Pancreas (tissue), 10 donors: ENCODE results near the gene C2CD2L. TPM values are rescaled to one million over a fixed set of nuclear protein-coding genes. Genes with fewer than 3 reads are reported as not detected.

Experiments used
- ATAC-seq, 4 donors: fragments of 200-7000 bp; cut with Tn5 transposase; one replicate each; pipeline versions ENCODE4 v1.8.0 to v1.9.1; 2020; ENCODE audit warnings: mild to moderate bottlenecking in 4 of 4, moderate library complexity in 4 of 4
- DNase-seq, 6 donors: peaks; one replicate each; pipeline ENCODE4 v3.0.0-alpha.2; 2020
- FAIRE-seq: peaks from 2 replicates; lab custom pipeline; 2012; peaks lifted over from hg19 to GRCh38; lab: Jason Lieb, UNC
- H3K27ac ChIP-seq, 4 donors: fragments of 200-600 bp; sonication (generic); 1 replicate in 3 of 4; 2 replicates in 1 of 4; pipeline versions ENCODE4 v1.5.0 to v1.8.0; 2020
- H3K27me3 ChIP-seq, 4 donors: fragments of 200-600 bp; one replicate each; pipeline ENCODE4 v1.8.0; 2021
- H3K36me3 ChIP-seq, 3 donors: fragments of 200-600 bp; sonication (generic) in 1 of 3; one replicate each; pipeline versions ENCODE4 v1.5.0 to v1.8.0; 2020 to 2021
- H3K4me1 ChIP-seq, 3 donors: fragments of 200-600 bp; one replicate each; pipeline ENCODE4 v1.8.0; 2021
- H3K4me3 ChIP-seq, 4 donors: fragments of 200-600 bp; sonication (generic) in 2 of 4; one replicate each; pipeline versions ENCODE4 v1.5.0 to v1.8.0; 2020 to 2021
- H3K9me3 ChIP-seq, 4 donors: fragments of 200-600 bp; one replicate each; pipeline ENCODE4 v1.8.0; 2021
- WGBS, 2 donors: extraction: QIAGEN DNeasy Blood & Tissue Kit; methylation state at CpG; one replicate each; pipeline ENCODE4 v1.1.7; 2013; 5-methylcytosine and 5-hydroxymethylcytosine counted together
- intact Hi-C, 3 donors: fragments of 100-400 bp; cut with DNase I; formaldehyde crosslinking; loops; one replicate each; pipeline versions ENCODE4 v1.11.1 to v1.14.2; 2022
- polyA plus RNA-seq, 2 donors: library from polyadenylated mRNA; stranded (reverse); fragments of 200-250 nt; gene quantifications; one replicate each; pipeline ENCODE4 v1.2.3, GENCODE V29; 2013
- total RNA-seq, 6 donors: library from RNA; stranded (reverse); fragmentation: NEBNext Ultra II Directional in 4 of 6; extraction: Animal tissue kit (Norgen Biotek cat#: 25700) in 4 of 6; gene quantifications; one replicate each; pipeline versions ENCODE4 v1.2.1 to v1.2.4, GENCODE V29; 2021 to 2023
- TF ChIP-seq, protein P1 (sequence below), 4 donors: fragments of 200-600 bp; sonication (generic) in 3 of 4; IDR thresholded peaks; one replicate each; pipeline versions ENCODE4 v1.5.0 to v1.8.0; 2021; ENCODE audit warnings: antibody characterized with exemption in 4 of 4
- donor health status: healthy with polysubstance abuse.
- donor health status: DM: no; HTN: no; CAD: no; lungs with moderate emphysema.
- donor health status: DM: no; HTN: no; CAD: no.
- donor health status: control.
- donor health status: control.
- donor health status: Bipolar disorder and iron deficiency.
- donor health status: DM: yes; HTN: yes; CAD: no.
- donor health status: DM: no; HTN: no; CAD: no.
- donor health status: DM: no; HTN: no; CAD: no.
- donor health status: DM: yes; HTN: yes; CAD: no.

Gene C2CD2L
- total and polyA plus RNA-seq, 8 donors, result 4.9 to 12.3 (median 7.3) TPM

DNA sequence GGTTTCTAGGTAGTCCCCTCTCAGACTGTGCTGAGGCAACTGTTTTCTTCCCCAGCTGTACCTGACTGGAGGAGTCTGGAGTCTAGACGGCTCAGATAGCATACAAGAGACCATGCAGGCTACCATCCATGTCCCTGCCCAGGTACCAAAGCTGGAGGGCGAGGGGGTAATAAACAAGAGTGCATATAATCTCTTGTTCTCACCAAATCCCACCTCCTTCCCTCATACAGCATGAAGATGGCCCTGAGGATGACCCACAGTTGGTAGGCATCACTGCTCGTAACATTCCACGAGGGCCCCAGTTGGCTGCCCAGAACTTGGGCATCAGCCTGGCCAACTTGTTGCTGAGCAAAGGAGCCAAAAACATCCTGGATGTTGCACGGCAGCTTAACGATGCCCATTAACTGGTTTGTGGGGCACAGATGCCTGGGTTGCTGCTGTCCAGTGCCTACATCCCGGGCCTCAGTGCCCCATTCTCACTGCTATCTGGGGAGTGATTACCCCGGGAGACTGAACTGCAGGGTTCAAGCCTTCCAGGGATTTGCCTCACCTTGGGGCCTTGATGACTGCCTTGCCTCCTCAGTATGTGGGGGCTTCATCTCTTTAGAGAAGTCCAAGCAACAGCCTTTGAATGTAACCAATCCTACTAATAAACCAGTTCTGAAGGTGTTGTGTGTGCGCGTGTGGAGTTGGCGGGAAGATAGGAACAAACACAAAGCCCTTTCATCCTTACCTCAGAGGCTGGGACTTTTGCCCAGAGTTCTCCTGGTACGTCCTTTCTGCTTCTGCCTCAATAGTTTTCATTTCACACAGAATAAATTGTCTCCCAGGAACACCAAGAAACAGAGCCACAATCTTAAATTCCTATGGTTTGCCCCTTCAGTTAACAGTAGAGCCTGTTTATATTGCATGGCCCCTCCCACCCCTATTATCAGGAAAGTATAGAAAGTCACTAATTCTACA is 14.0 kb upstream of the C2CD2L start:
- Histone ChIP-seq H3K4me3 (peak overlapping the region in 3 of 4 donors; percentile 60 to 85 (median 77)), H3K4me1 (peaks cover 9 to 16% (median 11%) of the 10 kb centered on the region in 3 donors), H3K27ac (peak overlapping the region in 3 of 4 donors; percentile 85 to 93 (median 93)), H3K9me3 (no peaks in the 10 kb centered on the region), H3K27me3 (no peaks in the 10 kb centered on the region), H3K36me3 (peaks cover 0 to 18% (median 0%) of the 10 kb centered on the region in 3 donors)
- DNase-seq (no peak), FAIRE-seq (no peak), ATAC-seq (no peak)
- 34 to 38% methylated on average over 12 of the region's 12 CpGs for WGBS, 2 donors
- TF ChIP-seq, protein P1, sequence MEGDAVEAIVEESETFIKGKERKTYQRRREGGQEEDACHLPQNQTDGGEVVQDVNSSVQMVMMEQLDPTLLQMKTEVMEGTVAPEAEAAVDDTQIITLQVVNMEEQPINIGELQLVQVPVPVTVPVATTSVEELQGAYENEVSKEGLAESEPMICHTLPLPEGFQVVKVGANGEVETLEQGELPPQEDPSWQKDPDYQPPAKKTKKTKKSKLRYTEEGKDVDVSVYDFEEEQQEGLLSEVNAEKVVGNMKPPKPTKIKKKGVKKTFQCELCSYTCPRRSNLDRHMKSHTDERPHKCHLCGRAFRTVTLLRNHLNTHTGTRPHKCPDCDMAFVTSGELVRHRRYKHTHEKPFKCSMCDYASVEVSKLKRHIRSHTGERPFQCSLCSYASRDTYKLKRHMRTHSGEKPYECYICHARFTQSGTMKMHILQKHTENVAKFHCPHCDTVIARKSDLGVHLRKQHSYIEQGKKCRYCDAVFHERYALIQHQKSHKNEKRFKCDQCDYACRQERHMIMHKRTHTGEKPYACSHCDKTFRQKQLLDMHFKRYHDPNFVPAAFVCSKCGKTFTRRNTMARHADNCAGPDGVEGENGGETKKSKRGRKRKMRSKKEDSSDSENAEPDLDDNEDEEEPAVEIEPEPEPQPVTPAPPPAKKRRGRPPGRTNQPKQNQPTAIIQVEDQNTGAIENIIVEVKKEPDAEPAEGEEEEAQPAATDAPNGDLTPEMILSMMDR (IDR thresholded peaks at IDR 0.05), result no peak
- intact Hi-C loops, result no loop called here

DNA sequence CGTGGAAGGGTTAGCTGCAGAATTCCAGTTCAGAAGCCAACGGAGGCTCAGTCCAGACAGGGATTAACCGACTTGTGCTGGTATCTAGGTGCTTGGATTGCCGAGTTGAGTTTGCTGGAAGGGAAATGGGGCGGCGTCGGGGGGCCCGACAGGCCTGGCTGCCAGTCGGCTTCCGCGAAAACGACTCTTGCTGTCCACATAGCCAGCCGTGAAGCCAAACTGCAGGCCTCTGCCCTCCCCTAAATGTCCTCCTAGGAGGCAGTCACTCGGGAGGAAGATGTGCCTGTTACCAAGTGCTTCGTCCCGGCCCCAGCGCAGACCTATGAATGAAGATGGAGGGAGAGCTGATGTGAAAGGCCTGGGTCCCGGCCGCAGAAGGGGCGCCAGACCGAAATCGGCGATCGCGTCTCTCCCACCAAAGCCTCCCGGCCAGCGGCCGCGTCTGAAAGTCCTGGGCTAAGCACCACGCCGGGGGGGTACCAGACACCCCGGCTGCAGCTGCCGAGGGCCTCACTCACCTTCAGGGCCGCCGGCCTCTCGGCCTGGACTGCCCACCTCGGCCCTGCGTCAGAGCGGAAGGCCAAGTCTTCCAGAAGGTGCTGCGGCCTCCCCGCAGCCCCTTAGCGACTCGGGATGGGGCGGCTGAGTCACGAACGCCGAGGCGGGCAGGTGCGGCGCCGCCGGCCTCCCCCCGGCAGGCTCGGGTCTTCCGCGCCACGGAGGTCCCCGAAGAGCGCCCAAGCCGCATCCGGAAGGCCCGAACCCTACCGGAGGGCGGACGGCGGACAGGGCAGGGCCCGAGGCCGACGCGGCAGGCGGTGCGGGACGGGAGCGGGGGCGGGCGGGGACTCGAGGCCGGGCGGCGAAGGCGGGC is 13.0 kb upstream of the C2CD2L start:
- peak overlapping the region; percentile 60 to 85 (median 78) for H3K4me3 ChIP-seq
- intact Hi-C loops, result no loop called here
- H3K27ac ChIP-seq, result peak overlapping the region; percentile 85 to 93 (median 90)
- H3K4me1 ChIP-seq, result peaks cover 9 to 16% (median 11%) of the 10 kb centered on the region in 3 donors
- H3K27me3 ChIP-seq, result no peaks in the 10 kb centered on the region
- H3K9me3 ChIP-seq, result no peaks in the 10 kb centered on the region
- TF ChIP-seq, protein P1 (IDR thresholded peaks at IDR 0.05), result no peak
- WGBS, 2 donors, result 0% methylated on average over 65 to 81 of the region's 81 CpGs
- peak in 4 of 6 donors; percentile 52 to 85 (median 72) for DNase-seq
- no peak for FAIRE-seq
- peaks cover 0 to 18% (median 0%) of the 10 kb centered on the region in 3 donors for H3K36me3 ChIP-seq
- ATAC-seq, result peak; percentile 14 to 38 (median 24)

DNA sequence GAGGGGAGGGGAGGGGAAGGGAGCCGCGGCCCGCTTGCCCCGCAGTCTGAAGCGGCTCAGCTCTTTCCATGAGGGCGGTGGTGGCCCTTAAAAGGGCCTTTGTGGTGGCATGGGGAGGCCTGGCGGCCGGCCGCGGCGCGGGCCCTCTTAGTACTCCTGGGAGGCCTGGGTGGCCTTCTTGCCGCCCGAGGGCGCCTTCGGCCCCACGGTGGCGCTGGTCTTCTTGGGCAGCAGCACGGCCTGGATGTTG is 12.4 kb upstream of the C2CD2L start:
- peak overlapping the region; percentile 85 to 93 (median 90) for H3K27ac ChIP-seq
- H3K9me3 ChIP-seq, result no peaks in the 10 kb centered on the region
- 0% methylated on average over 19 of the region's 19 CpGs for WGBS, 2 donors
- H3K4me1 ChIP-seq, result peaks cover 9 to 16% (median 11%) of the 10 kb centered on the region in 3 donors
- ATAC-seq (peak; percentile 84 to 89 (median 85)), DNase-seq (peak; percentile 84 to 95 (median 88)), FAIRE-seq (no peak)
- intact Hi-C loops, result no loop called here
- peak overlapping the region; percentile 60 to 85 (median 78) for H3K4me3 ChIP-seq
- TF ChIP-seq, protein P1 (IDR thresholded peaks at IDR 0.05), result peak; percentile 41 to 71 (median 65)
- no peaks in the 10 kb centered on the region for H3K27me3 ChIP-seq
- peaks cover 0 to 18% (median 0%) of the 10 kb centered on the region in 3 donors for H3K36me3 ChIP-seq

DNA sequence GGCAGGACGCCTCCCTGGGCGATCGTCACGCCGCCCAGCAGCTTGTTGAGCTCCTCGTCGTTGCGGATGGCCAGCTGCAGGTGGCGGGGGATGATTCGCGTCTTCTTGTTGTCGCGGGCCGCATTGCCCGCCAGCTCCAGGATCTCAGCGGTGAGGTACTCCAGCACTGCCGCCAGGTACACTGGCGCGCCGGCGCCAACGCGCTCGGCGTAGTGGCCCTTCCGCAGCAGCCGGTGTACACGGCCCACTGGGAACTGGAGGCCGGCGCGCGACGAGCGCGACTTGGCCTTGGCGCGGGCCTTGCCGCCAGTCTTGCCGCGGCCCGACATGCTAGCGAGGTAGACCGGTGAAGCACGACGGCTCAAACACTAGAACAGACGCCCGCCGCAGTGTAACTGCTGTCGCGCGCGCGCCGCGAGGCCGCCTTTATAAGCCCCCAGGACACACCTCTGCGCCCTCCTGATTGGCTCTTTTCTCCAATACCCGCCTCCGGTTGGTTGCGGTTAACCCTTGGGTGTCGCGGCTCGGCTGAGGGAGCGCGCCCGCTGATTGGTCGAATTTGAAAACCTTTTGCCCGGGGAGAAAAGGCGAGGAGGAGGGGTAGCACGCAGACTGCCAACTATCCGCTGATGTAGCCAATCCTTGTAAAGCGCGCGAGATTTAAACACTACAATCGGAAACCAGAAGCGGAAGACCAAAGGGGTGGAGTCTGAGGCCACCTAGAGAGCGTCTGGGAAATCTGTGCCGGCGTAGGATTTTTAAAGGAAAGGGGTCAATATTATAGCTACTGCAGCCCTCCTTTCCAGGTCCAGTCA is 11.9 kb upstream of the C2CD2L start:
- H3K27me3 ChIP-seq, result no peaks in the 10 kb centered on the region
- H3K36me3 ChIP-seq, result peaks cover 0 to 18% (median 0%) of the 10 kb centered on the region in 3 donors
- peak; percentile 91 to 96 (median 92) for ATAC-seq
- DNase-seq, result peak; percentile 97 to 99 (median 99)
- WGBS, 2 donors, result 1% methylated on average over 74 to 79 of the region's 79 CpGs
- FAIRE-seq, result peak; percentile 97
- H3K27ac ChIP-seq, result peak overlapping the region; percentile 85 to 93 (median 90)
- H3K4me1 ChIP-seq, result peaks cover 10 to 20% (median 12%) of the 10 kb centered on the region in 3 donors
- intact Hi-C loops, result no loop called here
- no peaks in the 10 kb centered on the region for H3K9me3 ChIP-seq
- TF ChIP-seq, protein P1 (IDR thresholded peaks at IDR 0.05), result no peak
- peak overlapping the region; percentile 60 to 85 (median 78) for H3K4me3 ChIP-seq
